Esophagus muscularis mucosa (tissue), 4 donors: ENCODE results near the gene AGBL1.

Experiments
- CTCF ChIP-seq, 3 experiments: fragments of 200-600 bp in 2 of 3; fragments of 450-650 bp in 1 of 3; sonication (generic) in 2 of 3; IDR thresholded peaks; one replicate each; pipeline ENCODE4 v1.5.1; 2017 to 2019; ENCODE audit warnings: antibody characterized with exemption in 3 of 3, mild to moderate bottlenecking in 2 of 3, moderate library complexity in 1 of 3
- EP300 ChIP-seq: sonication (generic); formaldehyde crosslinking; IDR thresholded peaks from one replicate; pipeline ENCODE4 v1.6.1; 2017; ENCODE audit warnings: antibody characterized with exemption
- POLR2A ChIP-seq: fragments of 450-650 bp; IDR thresholded peaks from one replicate; pipeline ENCODE4 v1.6.1; 2017; ENCODE audit warnings: antibody characterized with exemption, moderate library complexity, mild to moderate bottlenecking, low read depth

GRCh38 chr15:86849558-86850285, 770.1 kb downstream of the AGBL1 start:
- TF ChIP-seq CTCF (IDR thresholded peaks at IDR 0.05) = no peak
- TF ChIP-seq EP300 = no peak
- TF ChIP-seq POLR2A = no peak
